Choroid plexus epithelial cell (primary cell): ENCODE results near the gene BPIFB6.

Experiments
- DNase-seq: peaks from one replicate; pipeline ENCODE4 v3.0.0-alpha.2; 2010; ENCODE audit warnings: low read depth
- H3K4me3 ChIP-seq: 2 replicates; pipeline ENCODE4 v1.5.1; 2011; ENCODE audit warnings: low read depth, mild to moderate bottlenecking, control low read depth, low read length, moderate library complexity
- CTCF ChIP-seq: conservative IDR thresholded peaks from 2 replicates; pipeline ENCODE4 v1.5.1; 2011; ENCODE audit warnings: low read depth, mild to moderate bottlenecking, control low read depth, inconsistent platforms, low read length, moderate library complexity

Gene BPIFB6

GRCh38 chr20:33028875-33029274 lies 2.6 kb upstream of the BPIFB6 start:
- TF ChIP-seq CTCF: no peak
- no peak for DNase-seq
- no peak overlapping the region for H3K4me3 ChIP-seq

- no peak for DNase-seq
- no peak for TF ChIP-seq CTCF
- H3K4me3 ChIP-seq: no peak overlapping the region
Observed at GRCh38 chr20:33030076-33030475, 1.4 kb upstream of the BPIFB6 start.

DNA sequence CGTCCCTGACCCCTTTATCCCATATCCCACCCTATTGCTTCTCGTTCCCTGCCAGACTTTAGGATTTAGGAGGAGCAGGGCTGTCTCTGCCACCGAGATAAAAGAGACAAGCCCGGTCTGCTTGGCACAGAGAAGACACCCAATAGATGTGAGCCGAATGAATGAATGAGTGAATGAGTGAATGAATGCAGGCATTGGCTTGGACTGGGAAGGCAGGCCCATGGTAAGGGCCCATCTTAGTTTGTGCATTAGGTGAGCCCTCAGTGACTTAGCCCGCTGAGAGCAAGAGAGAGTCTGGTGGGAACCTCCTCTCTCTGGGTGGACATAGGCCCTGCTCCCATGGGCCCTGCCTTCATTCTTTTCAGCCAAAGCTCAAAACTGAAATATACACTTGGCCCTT lies 879 bp upstream of the BPIFB6 start:
- TF ChIP-seq CTCF: no peak
- DNase-seq: no peak
- no peak overlapping the region for H3K4me3 ChIP-seq

DNA sequence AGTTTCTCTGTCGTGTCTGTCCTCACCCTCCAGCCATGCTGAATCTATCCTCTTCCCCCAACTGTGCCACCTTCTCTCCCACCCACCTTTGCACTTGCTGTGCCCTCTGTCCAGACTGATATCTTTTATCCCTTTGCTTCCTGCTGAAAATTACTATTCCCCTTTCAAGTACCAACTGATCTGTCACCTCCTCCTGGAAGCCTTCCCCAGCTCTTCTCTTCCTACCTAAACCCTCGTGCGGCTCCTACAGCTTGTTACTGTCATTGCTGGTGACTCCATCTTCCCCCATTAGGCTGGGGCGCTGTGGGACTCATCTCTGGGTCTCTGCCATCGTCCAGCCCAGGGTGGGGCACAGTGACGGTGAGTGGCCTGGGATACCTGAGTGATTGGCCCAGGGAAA lies 1.1 kb downstream of the BPIFB6 start:
- no peak for DNase-seq
- no peak overlapping the region for H3K4me3 ChIP-seq
- no peak for TF ChIP-seq CTCF

DNA sequence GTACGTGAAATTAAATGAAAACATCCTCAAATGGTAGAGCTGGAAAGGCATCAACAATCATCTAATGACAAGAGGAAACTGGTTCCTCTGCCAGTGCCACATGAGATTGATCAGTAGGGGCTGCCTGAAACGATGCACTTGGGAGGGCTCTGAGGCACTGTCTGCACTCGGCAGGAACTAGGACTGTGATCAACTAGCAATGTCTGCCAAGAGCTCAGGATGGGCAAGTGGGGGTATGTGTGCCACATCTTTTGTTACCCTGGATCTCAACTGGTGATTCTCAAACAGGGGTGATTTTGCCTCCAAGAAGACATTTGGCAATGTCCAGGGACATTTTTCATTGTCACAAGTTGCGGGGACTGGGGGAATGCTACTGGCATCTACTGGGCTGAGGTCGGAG lies 1.9 kb downstream of the BPIFB6 start:
- H3K4me3 ChIP-seq: no peak overlapping the region
- no peak for DNase-seq
- TF ChIP-seq CTCF: no peak

DNA sequence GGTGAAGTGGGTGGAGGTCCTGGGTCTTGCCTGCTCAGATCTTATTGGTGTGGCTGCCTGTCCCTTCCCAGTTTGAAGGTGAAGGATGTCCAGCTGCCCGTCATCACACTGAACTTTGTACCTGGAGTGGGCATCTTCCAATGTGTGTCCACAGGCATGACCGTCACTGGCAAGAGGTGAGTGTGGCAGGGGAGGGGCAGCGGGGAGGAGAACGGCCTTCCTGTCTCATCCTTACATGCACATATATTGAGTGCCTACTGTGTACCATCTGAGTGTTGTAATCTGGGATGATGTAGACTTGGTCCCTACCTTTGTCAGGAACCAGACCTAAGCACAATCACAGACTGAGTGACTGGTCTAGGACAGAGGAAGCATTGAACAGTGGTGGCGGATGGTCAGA lies 2.7 kb downstream of the BPIFB6 start:
- TF ChIP-seq CTCF: no peak
- DNase-seq: no peak
- no peak overlapping the region for H3K4me3 ChIP-seq

DNA sequence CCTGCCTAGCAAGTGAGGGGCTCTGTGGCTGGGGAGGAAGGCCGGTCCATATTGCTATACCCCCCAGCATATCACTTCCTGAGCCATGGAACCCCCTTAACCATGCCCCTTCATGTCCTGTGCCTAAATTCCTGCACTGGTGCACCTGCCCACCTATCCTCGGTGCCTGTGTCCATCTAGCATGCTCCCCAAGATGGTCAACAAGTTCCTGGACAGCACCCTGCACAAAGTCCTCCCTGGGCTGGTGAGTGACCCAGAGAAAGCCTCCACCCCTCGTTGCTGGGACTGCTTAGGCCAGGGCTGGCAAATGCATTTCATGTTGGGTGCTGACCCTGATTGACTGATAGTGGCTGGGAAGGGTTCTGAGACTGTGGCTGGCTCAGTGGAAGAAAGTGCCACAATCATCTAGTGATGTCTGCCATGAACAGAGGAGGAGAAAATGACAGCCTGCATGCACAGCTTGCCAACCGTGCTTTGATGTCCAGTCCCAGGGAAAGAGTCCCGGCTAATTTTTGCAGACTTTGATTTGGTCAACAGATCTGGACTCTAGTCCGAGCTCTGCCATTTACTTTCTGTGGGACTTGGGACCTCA lies 3.5 kb downstream of the BPIFB6 start:
- DNase-seq: no peak
- no peak overlapping the region for H3K4me3 ChIP-seq
- no peak for TF ChIP-seq CTCF
